Loucy (cell line): Measurements from ENCODE around the gene PLA2G2F.

Experiments used
- EZH2phosphoT487 ChIP-seq: fragments of 200-600 bp; IDR thresholded peaks from 2 replicates; pipeline ENCODE4 v1.6.1; 2018; ENCODE audit warnings: antibody characterized with exemption, mild to moderate bottlenecking, moderate library complexity, borderline replicate concordance
- TF ChIP-seq, protein P1 (sequence below): fragments of 200-600 bp; sonication (generic); conservative IDR thresholded peaks from 2 replicates; pipeline ENCODE4 v1.5.1; 2014; ENCODE audit warnings: mild to moderate bottlenecking, antibody characterized with exemption, low read length

DNA sequence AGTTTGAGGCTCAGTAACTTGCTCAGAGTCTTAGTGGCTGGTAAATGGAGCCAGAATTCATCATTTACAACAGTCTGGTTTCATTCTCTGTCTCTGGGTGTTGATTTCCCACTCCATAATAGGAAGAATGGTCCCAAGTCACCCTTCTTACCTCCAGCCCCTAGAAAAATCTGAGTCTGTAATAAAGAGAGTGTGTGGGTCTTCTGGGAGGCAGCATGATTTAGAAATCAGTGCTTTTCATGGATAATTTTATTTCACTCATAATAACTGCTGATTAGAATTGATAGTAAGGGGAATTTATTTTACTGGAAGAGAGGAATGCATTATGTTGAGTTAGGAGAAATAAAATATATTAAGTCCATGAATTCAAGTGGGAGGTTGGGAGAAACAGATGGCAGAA lies 21.9 kb upstream of the PLA2G2F start:
- TF ChIP-seq, protein P1, sequence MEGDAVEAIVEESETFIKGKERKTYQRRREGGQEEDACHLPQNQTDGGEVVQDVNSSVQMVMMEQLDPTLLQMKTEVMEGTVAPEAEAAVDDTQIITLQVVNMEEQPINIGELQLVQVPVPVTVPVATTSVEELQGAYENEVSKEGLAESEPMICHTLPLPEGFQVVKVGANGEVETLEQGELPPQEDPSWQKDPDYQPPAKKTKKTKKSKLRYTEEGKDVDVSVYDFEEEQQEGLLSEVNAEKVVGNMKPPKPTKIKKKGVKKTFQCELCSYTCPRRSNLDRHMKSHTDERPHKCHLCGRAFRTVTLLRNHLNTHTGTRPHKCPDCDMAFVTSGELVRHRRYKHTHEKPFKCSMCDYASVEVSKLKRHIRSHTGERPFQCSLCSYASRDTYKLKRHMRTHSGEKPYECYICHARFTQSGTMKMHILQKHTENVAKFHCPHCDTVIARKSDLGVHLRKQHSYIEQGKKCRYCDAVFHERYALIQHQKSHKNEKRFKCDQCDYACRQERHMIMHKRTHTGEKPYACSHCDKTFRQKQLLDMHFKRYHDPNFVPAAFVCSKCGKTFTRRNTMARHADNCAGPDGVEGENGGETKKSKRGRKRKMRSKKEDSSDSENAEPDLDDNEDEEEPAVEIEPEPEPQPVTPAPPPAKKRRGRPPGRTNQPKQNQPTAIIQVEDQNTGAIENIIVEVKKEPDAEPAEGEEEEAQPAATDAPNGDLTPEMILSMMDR, result no peak
- no peak for TF ChIP-seq EZH2phosphoT487
